B cell (primary cell): ENCODE data around the gene FYCO1. TPM values are rescaled to one million over a fixed set of nuclear protein-coding genes. Genes with fewer than 3 reads are reported as not detected.
"Not testable (repeated sequence)": the region's sequence is repeated elsewhere in the genome, so short reads cannot be mapped to it uniquely, and the experiment has no call there.

Source experiments
- ATAC-seq: fragments of 200-7000 bp; cut with Tn5 transposase; one replicate; pipeline ENCODE4 v1.10.0; 2021; ENCODE audit warnings: low read depth, mild to moderate bottlenecking, moderate number of reproducible peaks, moderate library complexity
- CTCF ChIA-PET: fragments of 350-600 bp; sonication (Branson Sonifier 250); formaldehyde crosslinking; loops from one replicate; lab custom pipeline; 2021; ENCODE audit warnings: antibody characterized with exemption, inconsistent platforms; lab: Charles Lee
- POLR2A ChIA-PET: fragments of 350-600 bp; sonication (Branson Sonifier 250); formaldehyde crosslinking; loops from one replicate; lab custom pipeline; 2021; ENCODE audit warnings: antibody characterized with exemption; lab: Charles Lee
- DNase-seq: peaks from one replicate; pipeline ENCODE4 v3.0.0; 2013
- H2AFZ ChIP-seq: 2 replicates; pipeline ENCODE4 v1.6.1; 2012; ENCODE audit warnings: mild to moderate bottlenecking, low read depth, low read length; ENCODE audit not compliant: insufficient read depth, poor library complexity, severe bottlenecking
- H3K27ac ChIP-seq, 2 donors: 1 replicate in 1 of 2; 2 replicates in 1 of 2; pipeline ENCODE4 v1.5.1; 2012 to 2013; ENCODE audit warnings: low read length in 2 of 2, mild to moderate bottlenecking in 2 of 2, moderate library complexity in 1 of 2
- H3K27me3 ChIP-seq, 4 experiments: fragments of 200-600 bp in 1 of 4; sonication (generic) in 1 of 4; replicated peaks in 1 of 4; 1 replicate in 2 of 4; 2 replicates in 2 of 4; pipeline versions ENCODE4 v1.6.1 to v1.7.0; 2013 to 2016; ENCODE audit warnings: low read length in 3 of 4, mild to moderate bottlenecking in 2 of 4, mixed read lengths in 1 of 4, moderate library complexity in 1 of 4; ENCODE audit not compliant: insufficient read depth in 4 of 4, control insufficient read depth in 3 of 4; ENCODE audit errors: control extremely low read depth in 1 of 4
- H3K36me3 ChIP-seq, 2 experiments: replicated peaks in 1 of 2; 1 replicate in 1 of 2; 2 replicates in 1 of 2; pipeline versions ENCODE4 v1.6.1 to v1.7.1; 2013; ENCODE audit warnings: low read length in 1 of 2; ENCODE audit not compliant: insufficient read depth in 2 of 2, control insufficient read depth in 1 of 2; ENCODE audit errors: control extremely low read depth in 1 of 2, extremely low read depth in 1 of 2
- H3K4me1 ChIP-seq, 2 donors: fragments of 200-600 bp in 1 of 2; sonication (generic) in 1 of 2; 1 replicate in 1 of 2; 2 replicates in 1 of 2; pipeline versions ENCODE4 v1.5.1 to v1.6.1; 2013 to 2017; ENCODE audit warnings: low read length in 2 of 2; ENCODE audit not compliant: control insufficient read depth in 2 of 2, insufficient read depth in 2 of 2
- H3K4me2 ChIP-seq: replicated peaks from 2 replicates; pipeline ENCODE3; 2012; ENCODE audit warnings: mild to moderate bottlenecking, low read depth, low read length; ENCODE audit not compliant: poor library complexity, severe bottlenecking
- H3K4me3 ChIP-seq, 5 experiments: fragments of 200-600 bp in 1 of 5; sonication (generic) in 1 of 5; 1 replicate in 3 of 5; 2 replicates in 2 of 5; pipeline versions ENCODE4 v1.5.1 to v1.7.0; 2011 to 2016; ENCODE audit warnings: low read length in 4 of 5, mild to moderate bottlenecking in 4 of 5, low read depth in 2 of 5, control low read depth in 1 of 5, moderate library complexity in 1 of 5; ENCODE audit not compliant: insufficient read depth in 1 of 5; ENCODE audit errors: control extremely low read depth in 1 of 5, extremely low read depth in 1 of 5
- H3K79me2 ChIP-seq: fragments of 200-600 bp; sonication (generic); one replicate; pipeline ENCODE4 v1.6.0; 2016; ENCODE audit warnings: low read length; ENCODE audit not compliant: control insufficient read depth, insufficient read depth
- H3K9ac ChIP-seq: fragments of 200-600 bp; sonication (generic); 2 replicates; pipeline ENCODE4 v1.6.1; 2017; ENCODE audit warnings: mild to moderate bottlenecking, low read length, moderate library complexity
- H3K9me3 ChIP-seq, 3 donors: one replicate each; pipeline versions ENCODE4 v1.6.1 to v1.7.1; 2013; ENCODE audit warnings: low read length in 2 of 3; ENCODE audit not compliant: control insufficient read depth in 2 of 3, insufficient read depth in 1 of 3; ENCODE audit errors: control extremely low read depth in 1 of 3
- H4K20me1 ChIP-seq: 2 replicates; pipeline ENCODE4 v1.6.0; 2012; ENCODE audit warnings: mild to moderate bottlenecking, low read length; ENCODE audit not compliant: insufficient read depth, control insufficient read depth, poor library complexity, severe bottlenecking
- H3K27ac Mint-ChIP-seq: one replicate; pipeline ENCODE4 v1.8.0; 2021; ENCODE audit warnings: mixed read lengths
- H3K27me3 Mint-ChIP-seq: one replicate; pipeline ENCODE4 v1.8.0; 2021; ENCODE audit warnings: mixed read lengths
- H3K4me1 Mint-ChIP-seq: one replicate; pipeline ENCODE4 v1.8.0; 2021; ENCODE audit warnings: mixed read lengths
- H3K4me3 Mint-ChIP-seq: one replicate; pipeline ENCODE4 v1.8.0; 2021; ENCODE audit warnings: mixed read lengths
- H3K9me3 Mint-ChIP-seq: one replicate; pipeline ENCODE4 v1.8.0; 2022; ENCODE audit warnings: mixed read lengths; ENCODE audit not compliant: insufficient read depth
- EZH2 ChIP-seq: IDR thresholded peaks from 2 replicates; pipeline ENCODE4 v1.6.1; 2012; ENCODE audit warnings: borderline replicate concordance, low read depth, mild to moderate bottlenecking, moderate library complexity, low read length; ENCODE audit not compliant: insufficient read depth, poor library complexity, severe bottlenecking
- WGBS: methylation state at CpG from one replicate; pipeline ENCODE4 v1.1.5; 2013; ENCODE audit warnings: missing lambda C conversion rate; ENCODE audit not compliant: insufficient coverage; 5-methylcytosine and 5-hydroxymethylcytosine counted together
- intact Hi-C: fragments of 100-400 bp; cut with micrococcal nuclease; formaldehyde crosslinking; loops from one replicate; pipeline ENCODE4 v1.10.0; 2022
- polyA plus RNA-seq: library from polyadenylated mRNA; depleted of rRNA; stranded (reverse); fragments of >200 nt; gene quantifications from 2 replicates; pipeline ENCODE4 v1.2.3, GENCODE V29; 2012
- total RNA-seq, 2 donors: library from RNA; stranded (reverse); fragments of 120-200 nt in 1 of 2; gene quantifications; 1 replicate in 1 of 2; 2 replicates in 1 of 2; pipeline versions ENCODE4 v1.2.3 to v1.2.4, GENCODE V29; 2013 to 2022
- TF ChIP-seq, protein P1 (sequence below): fragments of 200-600 bp; IDR thresholded peaks from one replicate; pipeline ENCODE4 v1.8.0; 2022; ENCODE audit warnings: antibody characterized with exemption, mild to moderate bottlenecking

FYCO1 gene
- total and polyA plus RNA-seq, 2 donors (not counting 1 experiment from before 2014, with no cell fraction given): 5.4 to 16.7 TPM

DNA sequence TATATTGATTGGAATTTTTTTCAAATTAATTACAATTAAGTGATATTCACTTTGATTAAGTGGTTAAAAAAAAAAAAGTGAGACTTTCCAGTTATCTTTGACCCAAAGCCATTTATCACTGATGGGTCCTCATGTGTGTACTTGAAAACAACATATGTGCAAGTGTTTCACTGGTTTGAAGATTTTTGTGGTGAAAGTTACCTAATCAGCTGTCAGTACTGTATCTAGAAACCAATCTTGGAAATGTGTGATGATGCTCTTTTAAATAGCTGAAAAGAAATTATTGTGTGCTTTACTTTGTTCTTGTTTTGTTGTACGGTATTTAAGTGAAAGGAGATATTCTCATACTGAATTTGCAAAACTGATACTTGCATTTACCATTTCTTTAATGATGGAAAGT is 43.3 kb upstream of the FYCO1 start:
- ChIA-PET POLR2A (no interaction called here), CTCF (interaction anchor here (0.7 kb wide), 1 partner anchor 397 kb away, joined by 4 read pairs; no protein-coding TSS in a partner anchor)
- H3K4me3 ChIP-seq: no peak overlapping the region
- Mint-ChIP-seq H3K9me3 (no peaks in the 10 kb centered on the region), H3K27me3 (peaks cover 14% of the 10 kb centered on the region), H3K4me3 (no peak overlapping the region), H3K4me1 (no peaks in the 10 kb centered on the region), H3K27ac (no peak overlapping the region)
- no peak overlapping the region for H3K4me2 ChIP-seq
- H4K20me1 ChIP-seq: no peaks in the 10 kb centered on the region
- no peak for DNase-seq
- no peak overlapping the region for H3K27ac ChIP-seq
- H2AFZ ChIP-seq: no peak overlapping the region
- no peaks in the 10 kb centered on the region for H3K79me2 ChIP-seq
- H3K4me1 ChIP-seq: no peaks in the 10 kb centered on the region
- ATAC-seq: no peak
- H3K36me3 ChIP-seq: no peaks in the 10 kb centered on the region
- intact Hi-C loops: no loop called here
- H3K9me3 ChIP-seq: no peaks in the 10 kb centered on the region
- TF ChIP-seq, protein P1, sequence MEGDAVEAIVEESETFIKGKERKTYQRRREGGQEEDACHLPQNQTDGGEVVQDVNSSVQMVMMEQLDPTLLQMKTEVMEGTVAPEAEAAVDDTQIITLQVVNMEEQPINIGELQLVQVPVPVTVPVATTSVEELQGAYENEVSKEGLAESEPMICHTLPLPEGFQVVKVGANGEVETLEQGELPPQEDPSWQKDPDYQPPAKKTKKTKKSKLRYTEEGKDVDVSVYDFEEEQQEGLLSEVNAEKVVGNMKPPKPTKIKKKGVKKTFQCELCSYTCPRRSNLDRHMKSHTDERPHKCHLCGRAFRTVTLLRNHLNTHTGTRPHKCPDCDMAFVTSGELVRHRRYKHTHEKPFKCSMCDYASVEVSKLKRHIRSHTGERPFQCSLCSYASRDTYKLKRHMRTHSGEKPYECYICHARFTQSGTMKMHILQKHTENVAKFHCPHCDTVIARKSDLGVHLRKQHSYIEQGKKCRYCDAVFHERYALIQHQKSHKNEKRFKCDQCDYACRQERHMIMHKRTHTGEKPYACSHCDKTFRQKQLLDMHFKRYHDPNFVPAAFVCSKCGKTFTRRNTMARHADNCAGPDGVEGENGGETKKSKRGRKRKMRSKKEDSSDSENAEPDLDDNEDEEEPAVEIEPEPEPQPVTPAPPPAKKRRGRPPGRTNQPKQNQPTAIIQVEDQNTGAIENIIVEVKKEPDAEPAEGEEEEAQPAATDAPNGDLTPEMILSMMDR: no peak
- TF ChIP-seq EZH2: no peak
- H3K9ac ChIP-seq: no peak overlapping the region
- H3K27me3 ChIP-seq: no peaks in the 10 kb centered on the region
- no CpG with 5 or more reads among the region's 1 CpG for WGBS

DNA sequence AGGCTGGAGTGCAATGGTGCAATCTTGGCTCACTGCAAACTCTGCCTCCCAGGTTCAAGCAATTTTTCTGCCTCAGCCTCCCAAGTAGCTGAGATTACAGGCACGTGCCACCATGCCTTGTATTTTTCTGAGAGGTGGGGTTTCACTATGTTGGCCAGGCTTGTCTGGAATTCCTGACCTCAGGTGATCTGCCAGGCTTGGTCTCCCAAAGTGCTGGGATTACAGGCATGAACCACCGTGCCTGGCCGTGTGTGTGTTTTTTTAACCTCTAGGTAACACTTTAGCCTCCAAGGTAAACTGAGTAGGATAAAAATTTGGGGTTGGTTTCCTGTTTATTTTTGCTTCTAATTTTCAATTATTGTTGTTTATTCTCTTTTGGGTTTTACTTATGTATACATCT is 42.4 kb upstream of the FYCO1 start:
- H3K4me3 Mint-ChIP-seq, DNase-seq, H2AFZ ChIP-seq, H3K9me3 ChIP-seq, H3K36me3 ChIP-seq, CTCF ChIA-PET, H3K9me3 Mint-ChIP-seq, ATAC-seq, H3K27me3 ChIP-seq, H3K27ac Mint-ChIP-seq, H4K20me1 ChIP-seq, H3K4me1 ChIP-seq, H3K27ac ChIP-seq, H3K4me3 ChIP-seq, H3K79me2 ChIP-seq, H3K4me1 Mint-ChIP-seq, H3K9ac ChIP-seq, H3K4me2 ChIP-seq, intact Hi-C loops: not testable (repeated sequence)
- POLR2A ChIA-PET: interaction anchor here (0.7 kb wide), 1 partner anchor 149 kb away, joined by 6 read pairs; no protein-coding TSS in a partner anchor
- WGBS: 80% methylated on average over 2 of the region's 3 CpGs
- H3K27me3 Mint-ChIP-seq: peaks cover 14% of the 10 kb centered on the region
